HG03354 (cell line): ENCODE data around the gene FRAT2.
"Not testable (repeated sequence)": the region's sequence is repeated elsewhere in the genome, so short reads cannot be mapped to it uniquely, and the experiment has no call there.

Experiments
- ATAC-seq: cut with Tn5 transposase; IDR thresholded peaks from one replicate; pipeline ENCODE4 v1.9.1; 2021; ENCODE audit warnings: mild to moderate bottlenecking; ENCODE audit not compliant: unreplicated experiment, poor library complexity, severe bottlenecking

FRAT2 gene

DNA sequence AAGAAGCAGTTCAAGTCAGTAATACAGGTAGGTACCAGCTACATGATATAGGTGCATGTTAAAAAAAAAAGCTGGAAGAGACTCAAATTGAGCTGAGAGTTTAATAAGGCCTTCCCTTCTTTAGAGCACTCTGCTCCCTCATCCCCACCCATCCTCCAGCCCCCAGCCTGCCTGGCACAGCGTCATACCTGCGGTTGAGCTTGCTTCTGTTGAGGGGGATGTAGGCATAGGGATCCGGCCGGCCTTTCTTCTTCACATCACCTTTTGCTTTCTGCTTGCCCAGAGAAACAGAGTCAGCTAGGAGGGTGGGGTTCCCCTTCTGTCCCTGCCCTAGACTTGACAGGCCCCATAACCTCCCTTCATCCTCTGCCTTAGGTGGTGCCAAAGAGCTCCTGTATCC, 23.8 kb upstream of the FRAT2 start:
- ATAC-seq, result no peak

GRCh38 chr10:97356918-97357317, 22.4 kb upstream of the FRAT2 start:
- ATAC-seq, result no peak

DNA sequence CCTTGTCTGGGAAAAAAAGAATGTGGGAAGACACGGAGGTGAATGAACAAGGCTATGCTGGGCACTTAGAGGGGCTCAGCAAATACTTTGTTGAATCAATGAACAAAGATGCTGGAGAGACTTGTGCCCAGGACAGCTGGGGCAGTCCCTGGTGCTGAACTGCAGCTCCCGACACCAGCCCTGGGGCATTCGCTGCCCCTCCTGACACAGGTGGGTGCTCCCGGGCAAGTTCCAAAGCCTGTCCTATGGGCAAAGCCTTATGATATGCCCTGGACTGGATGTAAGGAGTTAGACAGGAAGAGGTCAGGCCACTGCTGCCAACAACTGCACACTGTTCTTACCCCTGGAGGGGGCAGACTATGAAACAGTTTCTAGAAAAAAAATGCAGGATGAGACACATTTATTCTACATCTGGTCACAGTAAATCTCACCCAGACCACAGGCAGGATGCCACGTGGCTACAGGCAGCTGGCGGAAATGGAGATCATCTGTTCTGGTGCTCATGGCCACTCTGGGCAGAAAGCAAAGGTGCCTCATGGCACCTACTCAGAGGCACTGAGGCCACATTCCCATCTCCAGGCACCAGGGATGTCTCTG, 21.9 kb upstream of the FRAT2 start:
- ATAC-seq, result no peak

GRCh38 chr10:97355571-97355975, 21.0 kb upstream of the FRAT2 start:
- ATAC-seq, result no peak

DNA sequence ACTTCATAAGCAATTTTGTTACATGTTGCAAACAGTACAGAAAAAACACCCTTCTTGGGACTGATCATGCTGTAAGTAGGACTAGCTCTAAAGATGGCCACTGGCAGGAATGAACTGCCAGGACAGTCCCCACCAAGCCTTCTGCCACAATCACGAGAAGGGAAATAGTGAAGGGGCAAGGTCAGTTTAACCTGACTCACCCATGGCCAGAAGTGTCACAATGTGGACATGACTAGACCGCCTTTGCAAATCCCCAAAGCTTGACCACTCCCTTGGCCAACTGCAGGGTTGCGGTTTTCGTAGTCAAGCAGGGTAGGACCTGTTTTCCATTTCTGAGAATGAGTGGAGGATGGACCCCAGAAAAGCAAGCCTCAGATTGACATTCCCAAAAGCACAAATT, 19.4 kb upstream of the FRAT2 start:
- no peak for ATAC-seq

GRCh38 chr10:97349752-97350513, 15.4 kb upstream of the FRAT2 start:
- ATAC-seq, result no peak

- no peak for ATAC-seq
These were observed 12.8 kb upstream of the FRAT2 start for GRCh38 chr10:97347317-97347716.

GRCh38 chr10:97343664-97344063, 9.1 kb upstream of the FRAT2 start:
- ATAC-seq, result not testable (repeated sequence)

GRCh38 chr10:97341416-97341815, 6.9 kb upstream of the FRAT2 start:
- no peak for ATAC-seq

DNA sequence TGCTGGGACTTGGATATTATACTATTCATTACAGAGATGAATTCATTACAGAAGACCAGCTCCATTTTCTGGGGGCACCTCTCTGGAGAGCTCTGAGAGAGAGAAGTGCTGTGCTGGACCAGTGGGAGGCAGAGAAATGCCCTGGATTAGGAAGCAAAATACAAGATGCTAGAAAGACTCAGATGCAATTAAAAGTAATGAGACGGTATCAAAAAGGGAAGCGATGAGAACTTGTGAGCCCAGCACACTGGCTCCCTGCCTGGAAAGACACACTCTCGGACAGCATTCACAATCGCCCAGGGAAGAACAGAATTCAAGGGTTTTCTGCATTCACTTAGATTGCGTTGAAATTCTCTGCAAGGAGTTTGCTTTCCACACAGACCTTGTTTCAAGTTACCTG, 3.5 kb upstream of the FRAT2 start:
- ATAC-seq, result no peak

DNA sequence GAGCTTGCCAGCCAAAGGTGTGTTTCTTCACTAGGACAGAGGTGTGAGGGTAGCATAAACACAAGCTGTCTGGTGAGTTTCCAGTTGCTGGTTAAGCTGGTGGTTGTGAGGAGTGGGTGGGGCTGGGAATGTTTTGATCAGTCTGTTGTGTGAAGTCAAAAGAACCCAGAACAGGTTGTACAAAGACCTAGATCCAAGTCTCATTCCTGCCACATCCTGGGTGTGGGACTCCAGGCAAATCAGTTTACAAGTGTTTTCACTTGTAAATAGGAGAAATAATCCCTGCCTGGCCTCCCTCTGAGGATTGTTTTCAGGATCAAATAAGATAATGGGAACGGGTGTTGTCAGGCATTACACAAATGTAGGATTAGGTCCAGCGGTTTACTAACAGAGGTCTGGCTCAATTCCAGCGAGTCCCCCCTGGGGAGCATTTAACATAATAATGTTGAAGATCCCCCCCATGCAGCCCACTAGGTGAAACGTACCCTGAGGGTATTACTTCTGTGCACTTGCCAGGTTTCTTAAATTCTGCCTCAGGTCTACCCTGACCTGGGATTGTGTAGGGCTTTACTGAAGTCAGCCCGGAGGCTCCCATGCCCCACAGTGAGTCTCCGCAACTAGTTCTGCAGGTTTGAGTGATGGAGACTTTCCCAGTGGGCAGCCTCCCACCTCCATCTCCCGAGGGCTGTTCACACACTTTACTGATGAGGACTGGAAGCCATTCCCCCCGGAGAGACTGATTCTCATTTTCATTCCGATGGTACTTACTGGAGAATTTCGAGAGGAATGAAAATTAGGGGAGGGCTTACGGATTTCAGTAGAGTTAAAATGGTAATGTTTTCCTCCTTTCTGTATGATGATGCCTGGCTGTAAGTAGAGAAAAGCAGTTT, 2.7 kb upstream of the FRAT2 start:
- ATAC-seq, result no peak

DNA sequence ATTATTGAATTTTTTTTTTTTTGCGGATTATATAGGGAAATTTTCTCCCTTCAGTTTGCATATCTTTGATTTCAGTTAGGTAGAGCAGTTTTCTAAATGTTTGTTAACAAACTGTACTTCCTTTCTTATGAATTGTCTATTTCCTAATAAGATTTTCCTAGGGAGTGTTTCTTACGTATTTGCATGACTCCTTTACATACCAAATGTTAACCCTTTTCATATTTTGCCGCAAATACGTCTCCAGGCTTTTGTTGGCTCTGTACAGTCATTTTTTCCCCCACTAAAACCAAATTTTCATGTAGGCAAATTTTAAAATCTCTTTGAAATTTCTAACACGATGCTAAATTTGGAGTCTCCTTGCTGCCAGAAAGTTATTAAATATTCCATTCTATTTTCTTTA, 1.9 kb upstream of the FRAT2 start:
- ATAC-seq, result no peak

DNA sequence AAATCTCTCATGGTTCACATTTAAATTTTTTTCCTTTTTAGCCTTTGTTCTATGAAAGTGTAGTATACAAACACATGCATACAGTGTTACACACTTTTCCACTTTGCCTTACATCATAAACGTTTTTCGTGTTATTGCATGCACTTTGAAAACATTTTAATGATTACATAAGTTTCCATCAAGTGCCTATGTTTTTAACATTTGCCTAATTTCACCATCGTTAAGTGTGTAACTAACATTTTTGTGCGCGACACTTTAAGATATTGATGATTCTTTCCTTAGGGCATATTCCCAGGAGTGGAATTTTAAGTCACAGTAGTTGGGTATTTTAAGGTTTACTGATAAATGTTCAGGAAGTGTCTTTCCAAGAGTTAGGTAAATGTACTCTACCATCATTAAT, 1.5 kb upstream of the FRAT2 start:
- ATAC-seq, result no peak

GRCh38 chr10:97335188-97335619, 675 bp upstream of the FRAT2 start:
- no peak for ATAC-seq

DNA sequence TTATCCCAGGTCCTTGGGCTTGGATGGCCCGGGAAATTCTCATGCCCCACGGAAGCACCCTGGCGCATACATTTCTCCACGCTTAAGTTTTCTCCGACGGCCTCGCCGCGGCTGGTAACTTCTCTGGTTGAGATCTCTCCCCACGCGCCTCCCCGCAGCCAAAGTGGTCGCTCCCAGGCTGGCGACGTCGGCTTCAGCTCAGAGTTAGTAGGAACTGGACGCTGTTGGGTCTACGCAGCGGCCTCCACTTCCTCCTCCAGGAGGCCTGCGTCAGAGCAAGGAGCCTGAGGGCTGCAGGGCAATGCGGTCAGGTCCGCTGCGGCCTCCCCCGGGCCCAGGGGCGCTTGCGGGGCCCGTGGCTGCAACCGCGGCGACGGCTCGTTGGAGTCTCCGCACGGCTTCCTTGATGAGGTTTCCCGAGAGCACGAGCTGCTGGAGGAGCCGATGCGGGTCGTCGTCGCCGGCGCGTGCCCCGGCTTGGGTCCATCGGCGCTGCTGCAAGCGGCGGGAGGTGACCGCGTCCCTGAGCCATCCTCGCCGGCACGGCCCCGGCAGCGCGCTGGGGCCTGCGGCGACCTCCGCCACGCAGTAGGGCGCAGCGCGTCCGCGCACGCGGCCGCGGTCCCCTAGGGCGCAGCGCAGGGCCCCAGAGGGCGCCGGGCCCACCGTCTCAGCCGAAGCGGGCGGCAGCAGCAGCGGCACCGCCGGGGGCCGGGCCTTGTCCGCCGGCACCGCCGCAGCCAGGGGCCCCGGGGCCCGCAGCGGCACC, 744 bp downstream of the FRAT2 start:
- peak; percentile 22 for ATAC-seq

DNA sequence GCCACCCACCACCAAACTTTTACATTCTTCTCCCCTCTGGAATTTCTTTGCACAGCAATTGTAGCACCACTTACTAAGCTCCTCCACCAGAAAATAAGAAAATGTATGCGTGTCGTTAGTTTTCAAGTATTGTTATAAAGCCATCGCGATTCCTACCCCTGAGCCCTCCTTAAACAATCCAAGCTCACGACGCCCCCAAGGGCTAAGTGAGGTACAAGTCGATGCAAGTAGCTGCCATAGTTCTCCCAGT, 1.3 kb downstream of the FRAT2 start:
- no peak for ATAC-seq

- ATAC-seq, result no peak
These were observed 1.8 kb downstream of the FRAT2 start for GRCh38 chr10:97332591-97333350.

- ATAC-seq, result no peak
These were observed 3.3 kb downstream of the FRAT2 start for GRCh38 chr10:97331153-97331703.

GRCh38 chr10:97329766-97330165, 4.8 kb downstream of the FRAT2 start:
- no peak for ATAC-seq
